IMR-90 (cell line): ENCODE measurements around the gene FOXN3. TPM values are rescaled to one million over a fixed set of nuclear protein-coding genes. Genes with fewer than 3 reads are reported as not detected.

Source experiments
- ATAC-seq: fragments of 200-7000 bp; cut with Tn5 transposase; 2 replicates; pipeline ENCODE4 v1.9.1; 2020; ENCODE audit warnings: low read depth, mild to moderate bottlenecking, moderate library complexity
- BruUV-seq: library from RNA; stranded (reverse); fragments of 400-500 nt; replicated peaks from 2 replicates; lab custom pipeline; 2021; lab: Mats Ljungman, UMichigan
- CTCF ChIA-PET: fragments of 300-600 bp; formaldehyde crosslinking; extraction: SDS; loops from one replicate; lab custom pipeline; 2021; ENCODE audit warnings: antibody characterized with exemption; lab: Yijun Ruan, JAX
- POLR2A ChIA-PET: fragments of 300-600 bp; sonication (Branson Sonifier 250); formaldehyde crosslinking; loops from one replicate; lab custom pipeline; 2022; ENCODE audit warnings: antibody characterized with exemption; ENCODE audit not compliant: unreplicated experiment; lab: Charles Lee
- DNase-seq: peaks from one replicate; pipeline ENCODE4 v3.0.0; 2013
- H2AFZ ChIP-seq: replicated peaks from 2 replicates; pipeline ENCODE3; 2013; ENCODE audit warnings: low read length, mild to moderate bottlenecking; ENCODE audit not compliant: poor library complexity
- H2AK5ac ChIP-seq: 2 replicates; pipeline ENCODE4 v1.6.1; 2013; ENCODE audit warnings: low read depth, low read length, inconsistent platforms
- H2AK9ac ChIP-seq: replicated peaks from 2 replicates; pipeline ENCODE3; 2013; ENCODE audit warnings: mild to moderate bottlenecking, low read depth, low read length, moderate library complexity; ENCODE audit not compliant: poor library complexity
- H2BK120ac ChIP-seq: 2 replicates; pipeline ENCODE4 v1.6.1; 2013; ENCODE audit warnings: low read depth, low read length, inconsistent platforms
- H2BK15ac ChIP-seq: 3 replicates; pipeline ENCODE4 v1.6.1; 2013; ENCODE audit warnings: low read depth, low read length, inconsistent platforms
- H2BK20ac ChIP-seq: 2 replicates; pipeline ENCODE4 v1.6.1; 2013; ENCODE audit warnings: low read depth, mild to moderate bottlenecking, inconsistent platforms, low read length, moderate library complexity
- H2BK5ac ChIP-seq: 2 replicates; pipeline ENCODE4 v1.6.1; 2013; ENCODE audit warnings: mild to moderate bottlenecking, low read depth, low read length, inconsistent platforms; ENCODE audit not compliant: poor library complexity, severe bottlenecking
- H3K14ac ChIP-seq: replicated peaks from 2 replicates; pipeline ENCODE4 v1.6.1; 2013; ENCODE audit warnings: low read depth, low read length, inconsistent platforms
- H3K18ac ChIP-seq: 2 replicates; pipeline ENCODE4 v1.6.1; 2013; ENCODE audit warnings: low read depth, low read length, control low read depth
- H3K23ac ChIP-seq: 2 replicates; pipeline ENCODE4 v1.6.1; 2013; ENCODE audit warnings: low read depth, low read length, inconsistent platforms
- H3K27ac ChIP-seq: 2 replicates; pipeline ENCODE4 v1.5.1; 2013; ENCODE audit warnings: mild to moderate bottlenecking, control low read depth, low read length; ENCODE audit not compliant: insufficient read depth
- H3K27me3 ChIP-seq: 2 replicates; pipeline ENCODE4 v1.6.1; 2013; ENCODE audit warnings: low read length; ENCODE audit not compliant: control insufficient read depth, insufficient read depth
- H3K36me3 ChIP-seq: 2 replicates; pipeline ENCODE4 v1.6.1; 2013; ENCODE audit warnings: low read length, mixed read lengths; ENCODE audit not compliant: control insufficient read depth, insufficient read depth
- H3K4ac ChIP-seq: 2 replicates; pipeline ENCODE4 v1.6.1; 2013; ENCODE audit warnings: low read depth, low read length, inconsistent platforms
- H3K4me1 ChIP-seq: 2 replicates; pipeline ENCODE4 v1.6.1; 2013; ENCODE audit warnings: low read length, mixed read lengths; ENCODE audit not compliant: control insufficient read depth, insufficient read depth
- H3K4me2 ChIP-seq: 2 replicates; pipeline ENCODE4 v1.6.1; 2013; ENCODE audit warnings: low read depth, mild to moderate bottlenecking, control low read depth, low read length, moderate library complexity
- H3K4me3 ChIP-seq: 2 replicates; pipeline ENCODE4 v1.5.1; 2013; ENCODE audit warnings: low read depth, mild to moderate bottlenecking, control low read depth, low read length, moderate library complexity; ENCODE audit not compliant: insufficient read depth
- H3K56ac ChIP-seq: 2 replicates; pipeline ENCODE4 v1.6.1; 2013; ENCODE audit warnings: low read length, inconsistent platforms; ENCODE audit not compliant: insufficient read depth; ENCODE audit errors: extremely low read depth
- H3K79me1 ChIP-seq, 2 experiments: 2 replicates each; pipeline ENCODE4 v1.6.1; 2013; ENCODE audit warnings: low read length in 2 of 2, inconsistent platforms in 1 of 2, low read depth in 1 of 2
- H3K9ac ChIP-seq: 2 replicates; pipeline ENCODE4 v1.6.1; 2013; ENCODE audit warnings: low read depth, low read length, control low read depth
- H3K9me1 ChIP-seq: 2 replicates; pipeline ENCODE4 v1.6.1; 2013; ENCODE audit warnings: low read length, inconsistent platforms; ENCODE audit not compliant: insufficient read depth
- H3K9me3 ChIP-seq: 2 replicates; pipeline ENCODE4 v1.6.1; 2013; ENCODE audit warnings: low read length; ENCODE audit not compliant: control insufficient read depth, insufficient read depth
- H4K20me1 ChIP-seq: 2 replicates; pipeline ENCODE4 v1.6.1; 2013; ENCODE audit warnings: low read length, inconsistent platforms; ENCODE audit not compliant: insufficient read depth
- H4K5ac ChIP-seq: 2 replicates; pipeline ENCODE4 v1.6.1; 2013; ENCODE audit warnings: mild to moderate bottlenecking, low read depth, low read length, control low read depth
- H4K8ac ChIP-seq, 2 experiments: 2 replicates each; pipeline ENCODE4 v1.6.1; 2013; ENCODE audit warnings: low read depth in 2 of 2, low read length in 2 of 2, control low read depth in 1 of 2, inconsistent platforms in 1 of 2
- H4K91ac ChIP-seq: 2 replicates; pipeline ENCODE4 v1.6.1; 2013; ENCODE audit warnings: low read depth, low read length, inconsistent platforms; ENCODE audit not compliant: insufficient read depth
- NFE2L2 ChIP-seq: fragments of 150-350 bp; IDR thresholded peaks from 2 replicates; pipeline ENCODE4 v1.6.1; 2016; ENCODE audit warnings: low read depth, mild to moderate bottlenecking, low read length
- RCOR1 ChIP-seq: IDR thresholded peaks from 2 replicates; pipeline ENCODE4 v1.6.1; 2012; ENCODE audit warnings: mild to moderate bottlenecking, low read length, improper control_type of control experiment; ENCODE audit not compliant: insufficient replicate concordance
- WGBS, 2 experiments: methylation state at CpG; one replicate each; pipeline versions ENCODE4 v1.1.5 to v1.1.7; 2013; ENCODE audit warnings: missing lambda C conversion rate in 2 of 2; ENCODE audit not compliant: insufficient read length in 1 of 2; ENCODE audit errors: extremely low coverage in 2 of 2; 5-methylcytosine and 5-hydroxymethylcytosine counted together
- dilution Hi-C: fragments of 300-500 bp; cut with HindIII; formaldehyde crosslinking; loops from one replicate; pipeline ENCODE4 v1.14.3; 2018; ENCODE audit warnings: low sequenced_read_pairs; ENCODE audit not compliant: unreplicated experiment
- in situ Hi-C: fragments of 300-500 bp; cut with MboI; formaldehyde crosslinking; loops from 3 replicates; pipeline ENCODE4 v1.14.3; 2019; ENCODE audit warnings: low sequenced_read_pairs, inconsistent platforms, mixed read lengths
- intact Hi-C: fragments of 100-400 bp; cut with micrococcal nuclease; formaldehyde crosslinking; loops from 2 replicates; pipeline ENCODE4 v1.10.0; 2022
- polyA plus RNA-seq, 3 experiments: library from polyadenylated mRNA; depleted of rRNA; stranded (reverse); fragments of >200 nt; gene quantifications; 2 replicates each; pipeline ENCODE4 v1.2.3, GENCODE V29; 2012; ENCODE audit warnings: low replicate concordance in 1 of 3
- total RNA-seq: library from RNA; depleted of rRNA; stranded (reverse); fragments of >200 nt; gene quantifications from 2 replicates; pipeline ENCODE4 v1.2.3, GENCODE V29; 2012

FOXN3 gene
- total and polyA plus RNA-seq, 2 of the 4 experiments (the other 2 are of a cell fraction): 22.6 to 33.7 TPM

DNA sequence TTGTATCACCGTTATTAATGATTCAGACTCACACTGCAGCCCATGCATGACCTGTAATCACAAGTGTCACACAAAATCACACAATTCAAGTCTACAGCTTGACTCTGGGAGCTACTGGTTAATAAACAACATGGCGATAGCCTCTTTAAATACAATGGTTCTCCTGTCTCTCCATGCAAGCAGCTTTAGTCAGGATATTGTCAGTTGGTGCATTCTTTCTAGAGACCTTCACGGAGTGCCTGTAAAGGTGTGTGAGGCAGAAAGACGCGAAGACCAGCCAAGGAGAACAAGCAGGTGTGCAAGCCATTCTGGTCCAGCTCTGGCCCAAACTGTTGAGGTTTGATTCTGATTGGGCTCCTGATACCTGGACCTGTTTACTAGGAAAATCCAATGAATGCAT is 40.0 kb upstream of the FOXN3 start:
- Histone ChIP-seq H3K23ac (no peak overlapping the region), H2BK5ac (no peak overlapping the region), H2BK20ac (no peak overlapping the region), H3K14ac (no peak overlapping the region), H3K9ac (no peak overlapping the region), H2BK15ac (no peak overlapping the region), H4K20me1 (no peaks in the 10 kb centered on the region), H3K9me1 (no peaks in the 10 kb centered on the region), H3K79me1 (peaks cover 4% of the 10 kb centered on the region in 2 experiments; a peak in 2 of 4 replicates), H4K8ac (no peak overlapping the region), H3K9me3 (no peaks in the 10 kb centered on the region), H3K4me1 (no peaks in the 10 kb centered on the region), H3K27me3 (no peaks in the 10 kb centered on the region), H4K5ac (no peak overlapping the region), H3K56ac (no peak overlapping the region), H2BK120ac (no peak overlapping the region), H4K91ac (no peak overlapping the region), H2AFZ (no peak overlapping the region), H3K27ac (no peak overlapping the region), H3K18ac (no peak overlapping the region), H2AK5ac (no peak overlapping the region), H3K4ac (no peak overlapping the region), H3K4me2 (no peak overlapping the region), H2AK9ac (no peak overlapping the region), H3K36me3 (peaks cover 2% of the 10 kb centered on the region; the same call in 1 of the 2 replicates), H3K4me3 (no peak overlapping the region)
- ChIA-PET POLR2A (no interaction called here), CTCF (no interaction called here)
- no peak for TF ChIP-seq RCOR1
- no peak for TF ChIP-seq NFE2L2
- dilution Hi-C loops (no loop called here), intact Hi-C loops (no loop called here), in situ Hi-C loops (no loop called here)
- no peak for DNase-seq
- ATAC-seq: no peak
- BruUV-seq: no TSS peak
- 100% methylated on average over 3 of the region's 5 CpGs; no CpG with 5 or more reads in 1 of the 2 experiments for WGBS, 2 experiments
